Astrocyte (in vitro differentiated cells and primary cell): ENCODE results near the gene GFRA4.

Experiments used
- CTCF ChIP-seq: IDR thresholded peaks from 2 replicates; pipeline ENCODE4 v1.5.1; 2011; ENCODE audit warnings: low read depth, mild to moderate bottlenecking, inconsistent platforms, low read length, moderate library complexity; ENCODE audit not compliant: insufficient read depth
- EZH2 ChIP-seq: IDR thresholded peaks from 2 replicates; pipeline ENCODE4 v1.6.1; 2012; ENCODE audit warnings: mild to moderate bottlenecking, low read length, inconsistent platforms; ENCODE audit not compliant: insufficient read depth

GRCh38 chr20:3658716-3659491, 4.3 kb downstream of the GFRA4 start:
- no peak for TF ChIP-seq CTCF
- no peak for TF ChIP-seq EZH2
